VCaP (cell line): ENCODE results near the gene GALNT9.

Source experiments
- H3K27ac ChIP-seq: fragments of 450-650 bp; 2 replicates; pipeline ENCODE4 v1.5.1; 2017
- TF ChIP-seq, protein P1 (sequence below): fragments of 450-650 bp; conservative IDR thresholded peaks from 2 replicates; pipeline ENCODE4 v1.5.1; 2017; ENCODE audit warnings: mild to moderate bottlenecking, moderate library complexity

Gene GALNT9

DNA sequence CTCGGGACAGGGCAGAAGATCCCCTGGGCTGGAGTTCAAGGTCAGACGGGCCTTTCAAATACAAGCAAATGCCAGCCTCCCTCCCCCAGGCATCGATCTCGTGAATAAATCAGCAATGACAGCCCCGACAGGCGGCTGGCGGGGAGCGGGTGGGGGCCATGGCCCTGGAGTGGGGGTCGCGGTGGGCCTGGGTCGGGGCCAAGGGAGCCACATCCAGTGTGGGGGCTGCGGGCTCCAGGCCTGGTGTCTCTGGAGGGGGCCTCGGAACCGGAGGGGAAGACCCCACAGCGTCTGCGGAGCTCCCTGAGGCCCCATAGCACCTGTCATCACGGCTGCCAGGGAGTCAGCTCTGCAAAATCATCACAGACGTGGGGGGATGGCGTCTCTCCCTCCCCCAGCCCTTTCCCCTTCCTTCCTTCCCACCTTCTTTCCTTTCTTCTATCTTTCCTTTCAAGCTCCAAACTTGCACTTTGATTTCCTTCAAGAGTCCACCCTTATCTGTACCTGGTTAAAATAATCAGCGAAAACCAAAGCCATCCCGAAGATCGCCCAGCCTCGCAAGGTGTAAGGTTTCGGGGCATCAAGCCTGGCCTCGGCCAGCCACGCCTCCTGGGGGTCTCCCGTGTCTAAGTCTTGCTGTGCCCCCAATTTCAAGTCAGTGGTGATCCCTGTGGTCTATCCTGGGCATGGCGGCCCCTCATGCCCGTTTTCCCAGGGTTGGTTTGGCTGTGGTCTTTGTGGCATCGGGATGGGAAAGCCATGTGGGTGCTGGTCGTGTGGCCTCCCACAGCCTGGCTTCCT is 93.1 kb downstream of the GALNT9 start:
- TF ChIP-seq, protein P1, sequence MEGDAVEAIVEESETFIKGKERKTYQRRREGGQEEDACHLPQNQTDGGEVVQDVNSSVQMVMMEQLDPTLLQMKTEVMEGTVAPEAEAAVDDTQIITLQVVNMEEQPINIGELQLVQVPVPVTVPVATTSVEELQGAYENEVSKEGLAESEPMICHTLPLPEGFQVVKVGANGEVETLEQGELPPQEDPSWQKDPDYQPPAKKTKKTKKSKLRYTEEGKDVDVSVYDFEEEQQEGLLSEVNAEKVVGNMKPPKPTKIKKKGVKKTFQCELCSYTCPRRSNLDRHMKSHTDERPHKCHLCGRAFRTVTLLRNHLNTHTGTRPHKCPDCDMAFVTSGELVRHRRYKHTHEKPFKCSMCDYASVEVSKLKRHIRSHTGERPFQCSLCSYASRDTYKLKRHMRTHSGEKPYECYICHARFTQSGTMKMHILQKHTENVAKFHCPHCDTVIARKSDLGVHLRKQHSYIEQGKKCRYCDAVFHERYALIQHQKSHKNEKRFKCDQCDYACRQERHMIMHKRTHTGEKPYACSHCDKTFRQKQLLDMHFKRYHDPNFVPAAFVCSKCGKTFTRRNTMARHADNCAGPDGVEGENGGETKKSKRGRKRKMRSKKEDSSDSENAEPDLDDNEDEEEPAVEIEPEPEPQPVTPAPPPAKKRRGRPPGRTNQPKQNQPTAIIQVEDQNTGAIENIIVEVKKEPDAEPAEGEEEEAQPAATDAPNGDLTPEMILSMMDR: no peak
- H3K27ac ChIP-seq: no peak overlapping the region

- TF ChIP-seq, protein P1: no peak
These were observed 94.1 kb downstream of the GALNT9 start for GRCh38 chr12:132235116-132235820.

DNA sequence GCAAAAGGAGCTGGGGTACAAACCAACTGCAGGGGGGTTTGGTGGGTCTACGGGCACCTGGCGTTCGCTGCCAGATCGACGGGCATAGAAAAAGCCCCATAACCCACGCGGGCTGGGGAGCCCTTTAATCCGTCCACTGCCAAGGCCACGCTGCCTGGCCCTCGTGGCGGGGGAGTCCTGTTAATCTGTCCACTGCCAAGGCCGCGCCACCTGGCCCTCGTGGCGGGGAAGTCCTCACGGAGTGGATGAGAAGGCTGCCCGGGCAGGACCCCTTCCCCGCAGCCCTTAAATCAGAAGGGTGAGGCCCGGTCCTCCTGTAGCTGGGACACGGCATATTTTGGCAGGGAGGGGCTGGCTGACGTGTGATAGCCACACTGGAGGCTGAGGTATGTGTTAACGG is 99.0 kb downstream of the GALNT9 start:
- no peak overlapping the region for H3K27ac ChIP-seq
- TF ChIP-seq, protein P1: no peak

More at GRCh38 chr12:132235116-132235820, 94.1 kb downstream of the GALNT9 start:
- no peak overlapping the region for H3K27ac ChIP-seq

- H3K27ac ChIP-seq: no peak overlapping the region
- TF ChIP-seq, protein P1: no peak
These were observed 99.5 kb downstream of the GALNT9 start for GRCh38 chr12:132229926-132230325.

DNA sequence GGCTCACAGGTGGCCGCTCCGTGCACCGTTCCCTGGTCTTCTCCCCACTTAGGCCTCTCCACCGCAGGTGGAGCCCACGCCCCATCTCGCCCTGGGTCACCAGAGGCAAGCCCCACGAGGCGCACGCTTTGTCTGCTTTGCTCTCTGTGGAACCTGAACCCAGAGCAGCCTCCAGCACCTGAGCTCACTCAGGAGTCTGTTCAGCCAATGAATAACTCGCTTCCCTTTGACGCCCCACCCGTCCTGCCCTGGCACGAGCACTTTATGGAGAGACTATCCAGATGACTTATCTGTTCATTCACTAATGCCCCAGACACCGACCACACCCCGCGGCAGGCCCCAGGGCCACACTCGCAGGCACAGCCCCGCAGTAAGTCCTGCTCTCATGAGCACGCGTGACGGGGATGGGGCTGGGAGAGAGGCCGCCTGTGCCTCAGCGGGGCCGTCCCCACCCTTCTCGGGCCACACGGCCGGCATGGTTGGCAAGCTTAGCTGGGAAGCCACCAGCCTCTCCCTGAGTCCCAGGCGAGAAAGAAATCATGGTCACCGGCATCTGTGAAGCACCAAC is 100.1 kb downstream of the GALNT9 start:
- H3K27ac ChIP-seq: no peak overlapping the region
- TF ChIP-seq, protein P1: no peak

DNA sequence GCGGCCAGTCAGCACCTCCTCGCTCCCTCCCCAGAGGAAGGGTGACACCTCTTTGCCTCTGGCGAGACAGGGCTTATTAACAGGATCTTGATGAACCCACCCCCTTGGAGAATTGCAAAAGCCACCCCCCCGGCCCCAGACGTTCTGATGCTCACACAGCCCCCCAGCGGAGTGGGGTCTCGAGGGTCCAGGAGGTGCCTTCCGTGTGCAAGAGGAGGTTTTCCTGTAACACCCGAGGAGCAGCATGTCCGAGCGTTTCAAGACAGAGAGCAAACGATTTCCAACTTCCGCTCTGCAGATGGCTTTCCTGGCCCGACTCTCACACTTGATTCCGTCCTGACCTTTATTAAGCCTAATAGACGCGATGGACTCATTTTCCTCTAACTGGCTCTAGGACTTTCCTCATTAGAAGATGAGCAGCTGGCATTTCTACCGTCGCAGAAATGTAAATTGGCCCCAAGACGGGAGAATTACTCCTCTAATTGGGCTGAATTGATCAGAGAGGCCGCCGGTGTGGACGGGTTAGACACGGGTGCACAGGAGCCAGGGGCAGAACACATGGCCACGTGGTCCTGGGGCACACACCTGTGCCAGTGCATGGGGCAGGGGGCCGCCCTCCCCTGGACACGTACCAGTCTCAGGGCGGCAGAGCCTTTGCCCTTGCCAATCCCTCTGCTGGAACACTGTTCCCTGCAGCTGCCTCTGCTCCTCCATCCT is 100.8 kb downstream of the GALNT9 start:
- no peak overlapping the region for H3K27ac ChIP-seq
- TF ChIP-seq, protein P1: no peak
